CD4-positive, alpha-beta T cell (primary cell): ENCODE data around the gene PDZRN3. TPM values are rescaled to one million over a fixed set of nuclear protein-coding genes. Genes with fewer than 3 reads are reported as not detected.

Source experiments
- ATAC-seq: fragments of 200-7000 bp; cut with Tn5 transposase; one replicate; pipeline ENCODE4 v1.10.0; 2022; ENCODE audit warnings: mild to moderate bottlenecking; ENCODE audit not compliant: poor library complexity
- CTCF ChIA-PET: fragments of 350-600 bp; sonication (Branson Sonifier 250); formaldehyde crosslinking; loops from one replicate; lab custom pipeline; 2021; ENCODE audit warnings: antibody characterized with exemption, inconsistent platforms; lab: Charles Lee
- POLR2A ChIA-PET: fragments of 350-600 bp; sonication (Branson Sonifier 250); formaldehyde crosslinking; loops from one replicate; lab custom pipeline; 2021; ENCODE audit warnings: antibody characterized with exemption, inconsistent platforms; lab: Charles Lee
- DNase-seq, 14 experiments: peaks; one replicate each; pipeline ENCODE4 v3.0.0-alpha.2; 2013 to 2020; ENCODE audit warnings: mixed read lengths in 2 of 14
- H3K27ac ChIP-seq, 2 donors: one replicate each; pipeline versions ENCODE4 v1.5.1 to v1.7.0; 2013; ENCODE audit warnings: low read length in 2 of 2, low read depth in 1 of 2, mild to moderate bottlenecking in 1 of 2
- H3K27me3 ChIP-seq, 2 experiments: 1 replicate in 1 of 2; 2 replicates in 1 of 2; pipeline versions ENCODE4 v1.6.1 to v1.7.0; 2013; ENCODE audit warnings: low read length in 2 of 2, control low read depth in 1 of 2, mild to moderate bottlenecking in 1 of 2, moderate library complexity in 1 of 2; ENCODE audit not compliant: insufficient read depth in 2 of 2, control insufficient read depth in 1 of 2
- H3K36me3 ChIP-seq: one replicate; pipeline ENCODE4 v1.6.1; 2013; ENCODE audit warnings: low read length, control low read depth; ENCODE audit not compliant: insufficient read depth
- H3K4me1 ChIP-seq: one replicate; pipeline ENCODE4 v1.6.1; 2013; ENCODE audit warnings: low read length, control low read depth; ENCODE audit not compliant: insufficient read depth
- H3K4me3 ChIP-seq: one replicate; pipeline ENCODE4 v1.5.1; 2013; ENCODE audit warnings: mild to moderate bottlenecking, low read length, moderate library complexity
- H3K9me3 ChIP-seq, 2 experiments: 1 replicate in 1 of 2; 2 replicates in 1 of 2; pipeline versions ENCODE4 v1.6.1 to v1.7.0; 2013; ENCODE audit warnings: low read length in 2 of 2, mild to moderate bottlenecking in 2 of 2, control low read depth in 1 of 2, moderate library complexity in 1 of 2; ENCODE audit not compliant: control insufficient read depth in 1 of 2, insufficient read depth in 1 of 2
- H3K27ac Mint-ChIP-seq: one replicate; pipeline ENCODE4 v1.8.0; 2020; ENCODE audit warnings: mixed read lengths
- H3K27me3 Mint-ChIP-seq: one replicate; pipeline ENCODE4 v1.8.0; 2021; ENCODE audit warnings: mixed read lengths
- H3K36me3 Mint-ChIP-seq: one replicate; pipeline ENCODE4 v1.8.0; 2021; ENCODE audit warnings: low read depth, mixed read lengths
- H3K4me1 Mint-ChIP-seq: one replicate; pipeline ENCODE4 v1.8.0; 2021; ENCODE audit warnings: low read depth, mixed read lengths
- H3K4me3 Mint-ChIP-seq: one replicate; pipeline ENCODE4 v1.8.0; 2020; ENCODE audit warnings: mild to moderate bottlenecking, mixed read lengths
- H3K9me3 Mint-ChIP-seq: one replicate; pipeline ENCODE4 v1.8.0; 2020; ENCODE audit warnings: mixed read lengths
- intact Hi-C, 2 experiments: fragments of 100-400 bp; cut with DNase I in 1 of 2; cut with micrococcal nuclease in 1 of 2; formaldehyde crosslinking; loops; one replicate each; pipeline versions ENCODE4 v1.15.1 to v1.9.0; 2023 to 2025; cut with DNase I, micrococcal nuclease
- total RNA-seq, 174 experiments: library from RNA in 2 of 174; stranded (reverse) in 2 of 174; gene quantifications; one replicate each; pipeline ENCODE4 v1.2.3 and lab custom pipeline; 2021 to 2026
- TF ChIP-seq, protein P1 (sequence below): fragments of 200-600 bp; IDR thresholded peaks from one replicate; pipeline ENCODE4 v1.8.0; 2022; ENCODE audit warnings: antibody characterized with exemption, mild to moderate bottlenecking

Gene PDZRN3
- total RNA-seq, 2 experiments from 2014 or later = not detected

DNA sequence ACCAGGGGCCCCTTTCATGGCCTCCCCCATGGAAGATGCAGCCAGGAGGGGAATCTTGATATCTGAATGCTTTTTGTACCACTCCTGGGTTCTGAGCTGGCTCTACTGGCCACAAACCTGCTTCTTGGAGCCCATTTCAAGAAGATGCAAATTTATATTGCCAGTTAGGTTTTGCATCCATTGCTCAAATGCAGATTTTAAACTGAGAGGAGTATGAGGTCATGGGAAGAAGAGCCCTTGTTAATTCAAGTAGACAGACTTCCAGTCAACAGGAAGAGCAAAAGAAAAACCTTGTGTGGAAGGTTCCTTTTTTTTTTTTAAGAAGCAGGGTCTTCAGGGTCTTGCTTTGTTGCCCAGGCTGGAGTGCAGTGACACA is 133.5 kb downstream of the PDZRN3 start:
- CTCF ChIA-PET = no interaction called here
- intact Hi-C loops = no loop called here
- no peak overlapping the region for H3K4me3 ChIP-seq
- H3K4me3 Mint-ChIP-seq = no peak overlapping the region
- POLR2A ChIA-PET = no interaction called here
- H3K4me1 ChIP-seq = no peaks in the 10 kb centered on the region
- no peaks in the 10 kb centered on the region for H3K27me3 ChIP-seq
- no peaks in the 10 kb centered on the region for H3K4me1 Mint-ChIP-seq
- H3K9me3 Mint-ChIP-seq = no peaks in the 10 kb centered on the region
- H3K9me3 ChIP-seq = peaks cover 0 to 4% of the 10 kb centered on the region in 2 experiments
- no peaks in the 10 kb centered on the region for H3K36me3 Mint-ChIP-seq
- TF ChIP-seq, protein P1, sequence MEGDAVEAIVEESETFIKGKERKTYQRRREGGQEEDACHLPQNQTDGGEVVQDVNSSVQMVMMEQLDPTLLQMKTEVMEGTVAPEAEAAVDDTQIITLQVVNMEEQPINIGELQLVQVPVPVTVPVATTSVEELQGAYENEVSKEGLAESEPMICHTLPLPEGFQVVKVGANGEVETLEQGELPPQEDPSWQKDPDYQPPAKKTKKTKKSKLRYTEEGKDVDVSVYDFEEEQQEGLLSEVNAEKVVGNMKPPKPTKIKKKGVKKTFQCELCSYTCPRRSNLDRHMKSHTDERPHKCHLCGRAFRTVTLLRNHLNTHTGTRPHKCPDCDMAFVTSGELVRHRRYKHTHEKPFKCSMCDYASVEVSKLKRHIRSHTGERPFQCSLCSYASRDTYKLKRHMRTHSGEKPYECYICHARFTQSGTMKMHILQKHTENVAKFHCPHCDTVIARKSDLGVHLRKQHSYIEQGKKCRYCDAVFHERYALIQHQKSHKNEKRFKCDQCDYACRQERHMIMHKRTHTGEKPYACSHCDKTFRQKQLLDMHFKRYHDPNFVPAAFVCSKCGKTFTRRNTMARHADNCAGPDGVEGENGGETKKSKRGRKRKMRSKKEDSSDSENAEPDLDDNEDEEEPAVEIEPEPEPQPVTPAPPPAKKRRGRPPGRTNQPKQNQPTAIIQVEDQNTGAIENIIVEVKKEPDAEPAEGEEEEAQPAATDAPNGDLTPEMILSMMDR = no peak
- no peak overlapping the region for H3K27ac ChIP-seq
- ATAC-seq (no peak), DNase-seq (no peak)
- H3K27me3 Mint-ChIP-seq = peaks cover 25% of the 10 kb centered on the region
- no peaks in the 10 kb centered on the region for H3K36me3 ChIP-seq
- no peak overlapping the region for H3K27ac Mint-ChIP-seq

DNA sequence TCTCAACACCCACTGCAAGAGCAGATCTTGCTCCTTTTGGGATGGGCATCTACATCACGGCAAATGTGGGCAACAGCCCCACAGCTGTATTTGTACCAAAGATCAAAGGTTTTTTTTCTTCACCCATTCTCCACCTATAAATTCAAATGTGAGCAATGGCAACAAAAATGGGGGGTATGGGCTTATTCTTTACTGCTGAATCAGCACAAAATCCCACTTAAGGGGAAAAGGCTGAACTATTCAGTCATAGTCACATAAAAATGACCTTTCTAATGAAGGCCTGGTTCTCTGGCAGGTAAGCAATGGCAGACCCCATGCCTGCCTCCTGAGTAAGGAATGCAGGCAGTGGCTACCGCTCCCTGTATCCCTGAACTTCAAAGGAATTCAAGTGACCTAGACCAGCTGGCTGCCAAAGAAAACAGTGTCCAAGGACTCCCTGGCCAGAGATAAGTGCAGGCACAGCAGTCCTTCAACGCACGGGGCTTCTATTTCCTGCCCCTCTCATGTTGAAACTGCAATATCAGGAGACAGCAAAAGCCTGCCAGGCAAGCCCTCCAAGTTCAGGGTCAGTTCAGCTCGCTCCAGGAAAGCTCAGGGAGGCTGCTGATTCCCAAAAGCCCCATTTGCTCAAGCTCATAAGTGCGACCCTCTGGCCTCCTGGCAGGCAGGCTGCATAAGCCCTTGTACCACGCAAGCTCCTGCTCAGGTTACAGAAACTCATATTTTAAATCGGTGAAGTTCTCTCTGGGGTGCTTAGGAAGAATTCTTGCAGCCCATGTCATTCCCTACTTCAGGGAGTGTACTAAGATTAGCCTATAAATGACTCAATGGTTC is 134.1 kb downstream of the PDZRN3 start:
- Mint-ChIP-seq H3K36me3 (no peaks in the 10 kb centered on the region), H3K27me3 (peaks cover 24% of the 10 kb centered on the region), H3K9me3 (no peaks in the 10 kb centered on the region), H3K4me3 (no peak overlapping the region), H3K4me1 (no peaks in the 10 kb centered on the region), H3K27ac (no peak overlapping the region)
- no peak overlapping the region for H3K27ac ChIP-seq
- no peaks in the 10 kb centered on the region for H3K4me1 ChIP-seq
- H3K27me3 ChIP-seq = no peaks in the 10 kb centered on the region
- H3K9me3 ChIP-seq = peaks cover 0 to 4% of the 10 kb centered on the region in 2 experiments
- no peak for ATAC-seq
- intact Hi-C loops = no loop called here
- no peak overlapping the region for H3K4me3 ChIP-seq
- DNase-seq = no peak
- TF ChIP-seq, protein P1 = no peak
- POLR2A ChIA-PET = no interaction called here
- CTCF ChIA-PET = no interaction called here
- H3K36me3 ChIP-seq = no peaks in the 10 kb centered on the region

DNA sequence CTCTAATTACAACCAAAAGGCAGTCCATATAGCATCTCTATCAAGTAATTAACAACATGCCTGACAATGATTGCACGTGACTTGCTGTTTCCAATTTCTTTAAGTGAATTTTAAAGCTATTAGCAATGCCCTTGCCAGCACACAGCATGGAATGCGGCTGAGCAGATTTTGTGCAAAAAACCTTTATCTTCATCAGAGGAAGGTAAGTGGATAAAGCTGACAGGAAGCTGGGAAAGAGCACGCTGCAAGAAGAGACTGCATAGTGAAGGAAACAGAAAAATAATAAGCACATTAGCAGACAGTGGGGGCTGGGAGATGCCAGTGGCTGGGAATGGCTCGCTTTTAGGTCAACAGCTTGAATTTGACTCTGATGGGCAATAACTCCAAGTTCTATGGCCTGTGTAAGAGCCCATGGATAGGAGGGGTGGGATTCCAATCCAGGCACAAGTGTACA is 138.8 kb downstream of the PDZRN3 start:
- DNase-seq (no peak), ATAC-seq (no peak)
- Histone ChIP-seq H3K9me3 (peaks cover 0 to 2% of the 10 kb centered on the region in 2 experiments), H3K27me3 (no peaks in the 10 kb centered on the region), H3K36me3 (no peaks in the 10 kb centered on the region), H3K4me3 (no peak overlapping the region), H3K27ac (no peak overlapping the region), H3K4me1 (no peaks in the 10 kb centered on the region)
- Mint-ChIP-seq H3K36me3 (no peaks in the 10 kb centered on the region), H3K9me3 (no peaks in the 10 kb centered on the region), H3K27me3 (peaks cover 35% of the 10 kb centered on the region), H3K4me1 (no peaks in the 10 kb centered on the region), H3K27ac (no peak overlapping the region), H3K4me3 (no peak overlapping the region)
- TF ChIP-seq, protein P1 = no peak
- intact Hi-C loops = no loop called here
- CTCF ChIA-PET = interaction anchor here (1.3 kb wide), 1 partner anchor 17 kb away, joined by 3 read pairs; no protein-coding TSS in a partner anchor
- POLR2A ChIA-PET = no interaction called here
